Fibroblast of pulmonary artery (primary cell): ENCODE results near the gene EPHA8.

Source experiments
- DNase-seq: peaks from one replicate; pipeline ENCODE4 v3.0.0-alpha.2; 2010; ENCODE audit warnings: low read depth
- H3K4me3 ChIP-seq: replicated peaks from 2 replicates; pipeline ENCODE4 v1.5.1; 2011; ENCODE audit warnings: low read depth, mild to moderate bottlenecking, control low read depth, low read length, moderate library complexity
- TF ChIP-seq, protein P1 (sequence below): IDR thresholded peaks from 2 replicates; pipeline ENCODE4 v1.5.1; 2011; ENCODE audit warnings: mild to moderate bottlenecking, control low read depth, low read length, inconsistent platforms; ENCODE audit errors: missing control alignments

Gene EPHA8

GRCh38 chr1:22612671-22613571 is 49.6 kb downstream of the EPHA8 start:
- TF ChIP-seq, protein P1, sequence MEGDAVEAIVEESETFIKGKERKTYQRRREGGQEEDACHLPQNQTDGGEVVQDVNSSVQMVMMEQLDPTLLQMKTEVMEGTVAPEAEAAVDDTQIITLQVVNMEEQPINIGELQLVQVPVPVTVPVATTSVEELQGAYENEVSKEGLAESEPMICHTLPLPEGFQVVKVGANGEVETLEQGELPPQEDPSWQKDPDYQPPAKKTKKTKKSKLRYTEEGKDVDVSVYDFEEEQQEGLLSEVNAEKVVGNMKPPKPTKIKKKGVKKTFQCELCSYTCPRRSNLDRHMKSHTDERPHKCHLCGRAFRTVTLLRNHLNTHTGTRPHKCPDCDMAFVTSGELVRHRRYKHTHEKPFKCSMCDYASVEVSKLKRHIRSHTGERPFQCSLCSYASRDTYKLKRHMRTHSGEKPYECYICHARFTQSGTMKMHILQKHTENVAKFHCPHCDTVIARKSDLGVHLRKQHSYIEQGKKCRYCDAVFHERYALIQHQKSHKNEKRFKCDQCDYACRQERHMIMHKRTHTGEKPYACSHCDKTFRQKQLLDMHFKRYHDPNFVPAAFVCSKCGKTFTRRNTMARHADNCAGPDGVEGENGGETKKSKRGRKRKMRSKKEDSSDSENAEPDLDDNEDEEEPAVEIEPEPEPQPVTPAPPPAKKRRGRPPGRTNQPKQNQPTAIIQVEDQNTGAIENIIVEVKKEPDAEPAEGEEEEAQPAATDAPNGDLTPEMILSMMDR, result no peak
- DNase-seq, result no peak
- no peak overlapping the region for H3K4me3 ChIP-seq

DNA sequence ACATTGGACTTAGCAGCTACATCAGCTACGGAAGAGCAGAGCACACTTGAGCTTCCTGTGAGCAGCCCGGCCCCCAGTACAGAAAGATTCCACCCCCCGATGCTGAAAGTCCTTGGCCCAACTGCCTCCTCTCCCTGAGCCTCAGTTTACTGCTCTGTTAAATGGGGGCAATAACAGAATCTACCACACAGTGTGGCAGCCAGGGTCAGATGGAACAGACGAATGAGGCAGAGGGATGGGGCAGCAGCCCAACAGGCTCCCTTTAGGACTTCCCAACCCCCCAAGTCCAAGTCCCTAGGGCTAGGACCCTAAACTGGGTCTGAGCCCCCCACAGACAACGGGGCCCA is 50.3 kb downstream of the EPHA8 start:
- no peak for DNase-seq
- TF ChIP-seq, protein P1, result no peak
- H3K4me3 ChIP-seq, result no peak overlapping the region

DNA sequence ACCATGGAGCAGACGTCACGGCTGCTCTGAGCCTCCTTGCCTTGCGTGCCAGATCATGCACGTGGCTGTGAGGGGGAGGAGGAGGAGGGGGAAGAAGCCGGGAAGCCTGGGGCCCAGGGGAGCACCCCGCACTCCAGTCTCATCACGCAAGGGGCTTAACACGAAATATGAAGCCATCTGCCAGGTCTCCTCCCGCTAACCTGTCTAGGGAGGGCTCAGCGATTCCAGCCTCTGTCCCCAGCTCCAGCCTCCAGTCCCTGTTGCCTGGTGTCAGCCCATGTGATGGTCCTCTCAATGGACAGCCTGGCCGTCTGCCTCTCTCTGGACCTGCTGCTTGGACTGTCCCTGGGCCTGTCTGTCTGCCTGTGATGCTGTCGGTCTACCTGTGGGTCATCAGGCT is 50.7 kb downstream of the EPHA8 start:
- no peak for DNase-seq
- H3K4me3 ChIP-seq, result no peak overlapping the region
- TF ChIP-seq, protein P1, result no peak

- TF ChIP-seq, protein P1, result no peak
Observed at GRCh38 chr1:22615886-22616285, 52.6 kb downstream of the EPHA8 start.

GRCh38 chr1:22616571-22616970 is 53.3 kb downstream of the EPHA8 start:
- no peak for DNase-seq
- TF ChIP-seq, protein P1, result no peak

More at GRCh38 chr1:22615886-22616285, 52.6 kb downstream of the EPHA8 start:
- H3K4me3 ChIP-seq, result no peak overlapping the region
- no peak for DNase-seq

GRCh38 chr1:22618056-22618455 is 54.8 kb downstream of the EPHA8 start:
- TF ChIP-seq, protein P1, result no peak
- no peak overlapping the region for H3K4me3 ChIP-seq
- no peak for DNase-seq

More at GRCh38 chr1:22616571-22616970, 53.3 kb downstream of the EPHA8 start:
- no peak overlapping the region for H3K4me3 ChIP-seq

- DNase-seq, result no peak
- TF ChIP-seq, protein P1, result no peak
- H3K4me3 ChIP-seq, result no peak overlapping the region
Observed at GRCh38 chr1:22619252-22619651, 56.0 kb downstream of the EPHA8 start.
